Adrenal gland (tissue), 5 donors: Measurements from ENCODE around the gene ANXA7.
"Not testable (repeated sequence)": the region's sequence is repeated elsewhere in the genome, so short reads cannot be mapped to it uniquely, and the experiment has no call there.

Source experiments
- POLR2A ChIP-seq, 2 donors: fragments of 450-650 bp; IDR thresholded peaks; one replicate each; pipeline ENCODE4 v1.6.1; 2017; ENCODE audit warnings: antibody characterized with exemption in 2 of 2, mild to moderate bottlenecking in 2 of 2, moderate library complexity in 1 of 2
- TF ChIP-seq, protein P1 (sequence below), 6 experiments: fragments of 450-650 bp in 4 of 6; fragments of 200-600 bp in 2 of 6; sonication (generic) in 1 of 6; IDR thresholded peaks; 1 replicate in 5 of 6; 2 replicates in 1 of 6; pipeline versions ENCODE4 v1.5.1 to v1.8.0; 2016 to 2021; ENCODE audit warnings: antibody characterized with exemption in 6 of 6, mild to moderate bottlenecking in 2 of 6, moderate library complexity in 1 of 6
- donor health status: DM: no; HTN: no; CAD: no.

GRCh38 chr10:73328523-73328922 is 85.3 kb downstream of the ANXA7 start:
- TF ChIP-seq, protein P1, sequence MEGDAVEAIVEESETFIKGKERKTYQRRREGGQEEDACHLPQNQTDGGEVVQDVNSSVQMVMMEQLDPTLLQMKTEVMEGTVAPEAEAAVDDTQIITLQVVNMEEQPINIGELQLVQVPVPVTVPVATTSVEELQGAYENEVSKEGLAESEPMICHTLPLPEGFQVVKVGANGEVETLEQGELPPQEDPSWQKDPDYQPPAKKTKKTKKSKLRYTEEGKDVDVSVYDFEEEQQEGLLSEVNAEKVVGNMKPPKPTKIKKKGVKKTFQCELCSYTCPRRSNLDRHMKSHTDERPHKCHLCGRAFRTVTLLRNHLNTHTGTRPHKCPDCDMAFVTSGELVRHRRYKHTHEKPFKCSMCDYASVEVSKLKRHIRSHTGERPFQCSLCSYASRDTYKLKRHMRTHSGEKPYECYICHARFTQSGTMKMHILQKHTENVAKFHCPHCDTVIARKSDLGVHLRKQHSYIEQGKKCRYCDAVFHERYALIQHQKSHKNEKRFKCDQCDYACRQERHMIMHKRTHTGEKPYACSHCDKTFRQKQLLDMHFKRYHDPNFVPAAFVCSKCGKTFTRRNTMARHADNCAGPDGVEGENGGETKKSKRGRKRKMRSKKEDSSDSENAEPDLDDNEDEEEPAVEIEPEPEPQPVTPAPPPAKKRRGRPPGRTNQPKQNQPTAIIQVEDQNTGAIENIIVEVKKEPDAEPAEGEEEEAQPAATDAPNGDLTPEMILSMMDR (IDR thresholded peaks at IDR 0.05) = not testable (repeated sequence)
- not testable (repeated sequence) for TF ChIP-seq POLR2A (IDR thresholded peaks at IDR 0.05)
